ENCODE data around the gene FEN1.

The FEN1 gene

GRCh38 chr11:61783717-61784505 lies 8.8 kb upstream of the FEN1 start:
- H3K27ac ChIP-seq: no peak overlapping the region
- no peak for TF ChIP-seq CTCF (conservative IDR thresholded peaks at IDR 0.05)

- TF ChIP-seq CTCF (conservative IDR thresholded peaks at IDR 0.05): no peak
- H3K27ac ChIP-seq: no peak overlapping the region
Measured at GRCh38 chr11:61784506-61784805, 8.3 kb upstream of the FEN1 start.

GRCh38 chr11:61785837-61786402 lies 6.8 kb upstream of the FEN1 start:
- H3K27ac ChIP-seq: no peak overlapping the region

GRCh38 chr11:61787928-61788491 lies 4.7 kb upstream of the FEN1 start:
- peak; percentile 42; the same call in 1 of the 2 replicates for TF ChIP-seq CTCF (conservative IDR thresholded peaks at IDR 0.05)
- H3K27ac ChIP-seq: no peak overlapping the region

More at GRCh38 chr11:61785837-61786402, 6.8 kb upstream of the FEN1 start:
- TF ChIP-seq CTCF (conservative IDR thresholded peaks at IDR 0.05): no peak

- peak overlapping the region; percentile 99 for H3K27ac ChIP-seq
- no peak for TF ChIP-seq CTCF (conservative IDR thresholded peaks at IDR 0.05)
Measured at GRCh38 chr11:61791737-61792309, 888 bp upstream of the FEN1 start.

- TF ChIP-seq CTCF (conservative IDR thresholded peaks at IDR 0.05): no peak
- peak overlapping the region; percentile 99 for H3K27ac ChIP-seq
Measured at GRCh38 chr11:61793083-61793828, 545 bp downstream of the FEN1 start.

- peak overlapping the region; percentile 99; the same call in 1 of the 2 replicates for H3K27ac ChIP-seq
- TF ChIP-seq CTCF (conservative IDR thresholded peaks at IDR 0.05): no peak
Measured at GRCh38 chr11:61793829-61794204, 1.1 kb downstream of the FEN1 start.

Measured in VCaP (cell line).